Ishikawa (cell line): Measurements from ENCODE around the gene PTPRM.

Source experiments
- CEBPB ChIP-seq: IDR thresholded peaks from 2 replicates; pipeline ENCODE4 v1.6.1; 2012
- CREB1 ChIP-seq: IDR thresholded peaks from 2 replicates; pipeline ENCODE4 v1.6.1; 2012; ENCODE audit warnings: low read depth
- EGR1 ChIP-seq: IDR thresholded peaks from 2 replicates; pipeline ENCODE4 v1.6.1; 2012
- EP300 ChIP-seq: IDR thresholded peaks from 2 replicates; pipeline ENCODE4 v1.6.1; 2012; ENCODE audit warnings: borderline replicate concordance
- FOXM1 ChIP-seq: IDR thresholded peaks from 2 replicates; pipeline ENCODE4 v1.6.1; 2012; ENCODE audit warnings: low read depth, borderline replicate concordance
- NFIC ChIP-seq: IDR thresholded peaks from 2 replicates; pipeline ENCODE4 v1.6.1; 2012
- RAD21 ChIP-seq: IDR thresholded peaks from 2 replicates; pipeline ENCODE4 v1.6.1; 2012; ENCODE audit warnings: low read depth
- TAF1 ChIP-seq: IDR thresholded peaks from 2 replicates; pipeline ENCODE4 v1.6.1; 2012; ENCODE audit warnings: low read depth, mild to moderate bottlenecking
- TCF12 ChIP-seq: IDR thresholded peaks from 2 replicates; pipeline ENCODE4 v1.6.1; 2012; ENCODE audit warnings: low read depth
- TEAD4 ChIP-seq: IDR thresholded peaks from 2 replicates; pipeline ENCODE4 v1.6.1; 2012
- YY1 ChIP-seq: IDR thresholded peaks from 2 replicates; pipeline ENCODE4 v1.6.1; 2012; ENCODE audit warnings: low read depth
- ZBTB7A ChIP-seq: IDR thresholded peaks from 2 replicates; pipeline ENCODE4 v1.6.1; 2012; ENCODE audit warnings: low read depth
- TF ChIP-seq, protein P1 (sequence below): IDR thresholded peaks from 2 replicates; pipeline ENCODE4 v1.6.1; 2012; ENCODE audit warnings: low read depth, mild to moderate bottlenecking
- TF ChIP-seq, protein P2 (sequence below): IDR thresholded peaks from 2 replicates; pipeline ENCODE4 v1.6.1; 2012
- TF ChIP-seq, protein P3 (sequence below): IDR thresholded peaks from 2 replicates; pipeline ENCODE4 v1.6.1; 2012

Gene PTPRM

DNA sequence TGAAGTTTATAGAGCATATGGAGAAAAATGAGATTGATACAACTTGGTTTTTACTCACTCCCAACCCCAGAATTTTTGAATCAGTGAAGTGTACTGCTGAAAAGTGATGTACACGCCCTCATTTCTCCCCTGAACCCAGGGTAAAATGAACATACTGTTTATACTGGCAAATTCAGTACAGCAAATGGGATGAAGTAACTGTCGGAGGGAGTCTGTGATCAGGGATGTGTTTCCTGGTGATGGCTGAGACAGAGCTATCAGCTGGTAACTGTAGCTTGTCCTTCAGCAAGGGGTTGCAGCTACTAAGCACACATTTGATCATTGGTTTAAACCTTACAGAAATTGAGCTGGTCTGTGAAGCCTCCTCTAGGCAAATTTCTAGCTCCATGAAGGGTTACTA is 191.6 kb downstream of the PTPRM start:
- TF ChIP-seq, protein P1, sequence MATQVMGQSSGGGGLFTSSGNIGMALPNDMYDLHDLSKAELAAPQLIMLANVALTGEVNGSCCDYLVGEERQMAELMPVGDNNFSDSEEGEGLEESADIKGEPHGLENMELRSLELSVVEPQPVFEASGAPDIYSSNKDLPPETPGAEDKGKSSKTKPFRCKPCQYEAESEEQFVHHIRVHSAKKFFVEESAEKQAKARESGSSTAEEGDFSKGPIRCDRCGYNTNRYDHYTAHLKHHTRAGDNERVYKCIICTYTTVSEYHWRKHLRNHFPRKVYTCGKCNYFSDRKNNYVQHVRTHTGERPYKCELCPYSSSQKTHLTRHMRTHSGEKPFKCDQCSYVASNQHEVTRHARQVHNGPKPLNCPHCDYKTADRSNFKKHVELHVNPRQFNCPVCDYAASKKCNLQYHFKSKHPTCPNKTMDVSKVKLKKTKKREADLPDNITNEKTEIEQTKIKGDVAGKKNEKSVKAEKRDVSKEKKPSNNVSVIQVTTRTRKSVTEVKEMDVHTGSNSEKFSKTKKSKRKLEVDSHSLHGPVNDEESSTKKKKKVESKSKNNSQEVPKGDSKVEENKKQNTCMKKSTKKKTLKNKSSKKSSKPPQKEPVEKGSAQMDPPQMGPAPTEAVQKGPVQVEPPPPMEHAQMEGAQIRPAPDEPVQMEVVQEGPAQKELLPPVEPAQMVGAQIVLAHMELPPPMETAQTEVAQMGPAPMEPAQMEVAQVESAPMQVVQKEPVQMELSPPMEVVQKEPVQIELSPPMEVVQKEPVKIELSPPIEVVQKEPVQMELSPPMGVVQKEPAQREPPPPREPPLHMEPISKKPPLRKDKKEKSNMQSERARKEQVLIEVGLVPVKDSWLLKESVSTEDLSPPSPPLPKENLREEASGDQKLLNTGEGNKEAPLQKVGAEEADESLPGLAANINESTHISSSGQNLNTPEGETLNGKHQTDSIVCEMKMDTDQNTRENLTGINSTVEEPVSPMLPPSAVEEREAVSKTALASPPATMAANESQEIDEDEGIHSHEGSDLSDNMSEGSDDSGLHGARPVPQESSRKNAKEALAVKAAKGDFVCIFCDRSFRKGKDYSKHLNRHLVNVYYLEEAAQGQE: no peak
- TF ChIP-seq EGR1 (no peak), YY1 (no peak), TAF1 (no peak), EP300 (no peak), CEBPB (no peak), FOXM1 (no peak), NFIC (no peak), TCF12 (no peak), RAD21 (no peak), CREB1 (no peak), TEAD4 (no peak)
- TF ChIP-seq, protein P2, sequence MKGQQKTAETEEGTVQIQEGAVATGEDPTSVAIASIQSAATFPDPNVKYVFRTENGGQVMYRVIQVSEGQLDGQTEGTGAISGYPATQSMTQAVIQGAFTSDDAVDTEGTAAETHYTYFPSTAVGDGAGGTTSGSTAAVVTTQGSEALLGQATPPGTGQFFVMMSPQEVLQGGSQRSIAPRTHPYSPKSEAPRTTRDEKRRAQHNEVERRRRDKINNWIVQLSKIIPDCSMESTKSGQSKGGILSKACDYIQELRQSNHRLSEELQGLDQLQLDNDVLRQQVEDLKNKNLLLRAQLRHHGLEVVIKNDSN: no peak
- TF ChIP-seq, protein P3, sequence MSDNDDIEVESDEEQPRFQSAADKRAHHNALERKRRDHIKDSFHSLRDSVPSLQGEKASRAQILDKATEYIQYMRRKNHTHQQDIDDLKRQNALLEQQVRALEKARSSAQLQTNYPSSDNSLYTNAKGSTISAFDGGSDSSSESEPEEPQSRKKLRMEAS: no peak

DNA sequence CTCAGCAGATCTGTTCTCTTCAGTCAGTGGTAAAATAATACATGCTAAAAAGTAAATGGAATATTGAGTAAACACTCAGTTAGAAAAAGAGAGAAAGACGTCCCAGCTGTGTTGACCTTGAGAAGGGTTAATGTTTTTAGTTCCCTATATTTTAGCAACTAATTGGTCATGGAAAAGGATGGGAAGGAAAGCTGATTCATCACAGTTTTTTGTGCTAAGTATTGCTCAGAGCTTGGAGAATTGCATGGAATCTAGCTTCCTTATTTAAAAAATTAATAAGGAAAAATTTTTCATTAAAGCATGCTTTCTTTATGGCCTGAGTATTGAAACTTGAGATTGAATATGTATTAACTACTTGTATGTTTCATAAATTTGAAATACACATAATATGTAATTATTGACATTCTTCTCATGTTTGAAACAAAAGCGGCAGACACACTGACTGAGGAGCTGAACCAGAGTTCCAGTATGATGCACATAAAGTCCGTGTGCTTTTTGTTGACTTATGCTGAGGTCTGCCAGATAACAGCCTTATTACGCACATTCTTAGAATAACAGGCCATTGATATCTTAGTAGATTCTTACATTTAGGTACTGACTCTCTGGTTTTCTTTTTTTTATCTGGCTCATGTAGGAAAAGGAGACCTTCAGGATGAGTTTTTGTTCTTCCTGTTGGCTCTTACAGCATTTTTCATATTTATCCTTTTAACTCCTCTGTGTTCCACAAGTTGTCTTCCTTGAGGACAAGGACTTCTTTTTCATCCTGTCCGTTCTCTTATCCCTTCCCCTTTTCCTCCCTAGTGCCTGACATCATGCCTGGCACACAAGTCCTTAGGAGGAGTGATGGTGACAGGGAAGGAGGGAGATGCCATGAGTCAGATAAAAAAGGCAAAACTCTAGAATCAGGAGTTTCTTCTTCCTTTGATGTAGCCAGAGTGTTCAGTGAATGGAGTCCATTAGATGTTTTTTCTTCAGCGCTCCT is 194.1 kb downstream of the PTPRM start:
- no peak for TF ChIP-seq TEAD4
- TF ChIP-seq, protein P2: no peak
- TF ChIP-seq EP300: no peak
- TF ChIP-seq EGR1: no peak
- TF ChIP-seq, protein P3: no peak
- no peak for TF ChIP-seq NFIC
- no peak for TF ChIP-seq CREB1
- no peak for TF ChIP-seq YY1
- TF ChIP-seq, protein P1: no peak
- TF ChIP-seq FOXM1: no peak
- TF ChIP-seq RAD21: no peak
- TF ChIP-seq TCF12: no peak
- no peak for TF ChIP-seq CEBPB
- no peak for TF ChIP-seq ZBTB7A
- TF ChIP-seq TAF1: no peak

DNA sequence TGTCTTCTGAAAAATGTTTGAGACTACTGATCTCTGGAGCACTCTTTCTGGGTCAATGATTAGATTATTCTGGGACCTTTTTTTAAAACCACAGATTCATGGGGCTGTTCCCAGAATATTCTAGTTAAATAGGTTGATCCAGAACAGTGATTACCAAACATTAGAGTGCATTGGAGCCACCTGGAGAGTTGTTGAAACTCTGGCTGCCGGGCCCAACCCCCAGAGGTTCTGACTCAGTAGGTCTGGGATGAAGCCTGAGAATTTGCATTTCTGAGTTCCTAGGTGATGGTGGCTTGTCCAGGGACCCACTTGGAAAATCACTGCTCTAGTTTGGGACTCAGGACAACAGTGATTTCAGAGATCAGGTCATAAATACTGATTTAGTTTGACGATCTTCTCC is 197.3 kb downstream of the PTPRM start:
- TF ChIP-seq TEAD4 (no peak), RAD21 (no peak), YY1 (no peak), EP300 (no peak), CEBPB (no peak)
- TF ChIP-seq, protein P2: no peak
- TF ChIP-seq, protein P1: no peak

DNA sequence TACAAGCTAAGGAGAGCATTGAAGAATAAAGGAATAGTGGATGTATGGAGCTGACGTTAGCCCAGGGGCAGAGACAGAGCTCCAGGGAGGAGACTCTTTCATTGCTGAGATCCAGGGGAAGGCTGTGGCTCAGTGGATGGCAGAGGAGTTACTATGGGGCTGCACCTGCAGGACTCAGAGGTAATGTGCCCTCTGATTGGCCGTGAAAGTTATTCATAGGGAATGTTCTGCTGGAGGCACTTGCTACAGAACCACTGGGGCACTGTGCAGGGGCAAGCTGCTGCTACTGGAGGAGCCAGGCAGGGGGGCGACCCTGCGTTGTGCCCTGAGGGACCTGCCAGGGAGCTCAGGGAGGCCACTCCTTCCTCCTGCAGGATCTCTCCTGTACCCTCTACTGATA is 199.2 kb downstream of the PTPRM start:
- TF ChIP-seq CREB1 (no peak), TEAD4 (no peak), FOXM1 (no peak), RAD21 (no peak), TAF1 (no peak), ZBTB7A (no peak), YY1 (no peak), NFIC (no peak), EGR1 (no peak), EP300 (no peak), CEBPB (no peak), TCF12 (no peak)
- TF ChIP-seq, protein P2: no peak
- TF ChIP-seq, protein P1: no peak
- TF ChIP-seq, protein P3: no peak
